ENCODE measurements around the gene SERGEF.

GRCh38 chr11:17778352-17778751, 234.5 kb downstream of the SERGEF start:
- no peak for TF ChIP-seq ZNF274 (IDR thresholded peaks at IDR 0.05; ENCODE audit: low read depth, low read length)
- TF ChIP-seq YY1 (IDR thresholded peaks at IDR 0.05; ENCODE audit: insufficient read depth, insufficient read length), result no peak
- TF ChIP-seq SUZ12 (IDR thresholded peaks at IDR 0.05; ENCODE audit: extremely low read depth, insufficient read depth, insufficient read length), result no peak

Measured in NT2/D1 (cell line).